HepG2 (cell line): ENCODE results near the gene RASSF7. TPM values are rescaled to one million over a fixed set of nuclear protein-coding genes. Genes with fewer than 3 reads are reported as not detected.

Experiments
- BHLHE40 ChIP-seq: IDR thresholded peaks from 2 replicates; pipeline ENCODE4 v1.6.1; 2011; ENCODE audit warnings: low read length, improper control_type of control experiment
- ISL2 ChIP-seq: sonication (generic); formaldehyde crosslinking; IDR thresholded peaks from 2 replicates; pipeline ENCODE4 v1.5.0; 2020; ENCODE audit warnings: missing genetic modification reagents
- KDM2A ChIP-seq: sonication (generic); formaldehyde crosslinking; IDR thresholded peaks from 2 replicates; pipeline ENCODE4 v1.4.0; 2020; ENCODE audit warnings: low read depth, missing genetic modification reagents, borderline replicate concordance
- KLF6 ChIP-seq: IDR thresholded peaks from 2 replicates; pipeline ENCODE4 v1.8.0; 2016; ENCODE audit warnings: missing biosample characterization, missing genetic modification reagents
- MIER2 ChIP-seq: IDR thresholded peaks from 2 replicates; pipeline ENCODE4 v1.6.1; 2016; ENCODE audit warnings: missing biosample characterization, missing genetic modification reagents
- NONO ChIP-seq, 2 experiments: fragments of 450-650 bp in 1 of 2; sonication (generic) in 1 of 2; formaldehyde crosslinking in 1 of 2; IDR thresholded peaks in 1 of 2; conservative IDR thresholded peaks in 1 of 2; 2 replicates each; pipeline versions ENCODE4 v1.6.1 to v1.8.0; 2017 to 2022; ENCODE audit warnings: mild to moderate bottlenecking in 1 of 2, missing genetic modification reagents in 1 of 2, moderate library complexity in 1 of 2
- PITX1 ChIP-seq: sonication (generic); formaldehyde crosslinking; IDR thresholded peaks from 2 replicates; pipeline ENCODE4 v1.5.1; 2020; ENCODE audit warnings: mild to moderate bottlenecking, missing genetic modification reagents
- SATB2 ChIP-seq: sonication (generic); formaldehyde crosslinking; IDR thresholded peaks from 2 replicates; pipeline ENCODE4 v1.5.0; 2020; ENCODE audit warnings: missing genetic modification reagents
- SIX1 ChIP-seq: sonication (generic); formaldehyde crosslinking; IDR thresholded peaks from 2 replicates; pipeline ENCODE4 v1.4.0; 2020; ENCODE audit warnings: missing genetic modification reagents, borderline replicate concordance
- SMAD3 ChIP-seq: sonication (generic); formaldehyde crosslinking; IDR thresholded peaks from 2 replicates; pipeline ENCODE4 v1.4.0; 2020; ENCODE audit warnings: missing genetic modification reagents
- SOX5 ChIP-seq: IDR thresholded peaks from 2 replicates; pipeline ENCODE4 v1.6.1; 2016; ENCODE audit warnings: borderline replicate concordance
- SP1 ChIP-seq, 2 experiments: fragments of 450-650 bp in 1 of 2; sonication (generic) in 1 of 2; formaldehyde crosslinking in 1 of 2; IDR thresholded peaks; 2 replicates each; pipeline versions ENCODE4 v1.4.0 to v1.6.1; 2016 to 2020; ENCODE audit warnings: missing genetic modification reagents in 1 of 2
- ZNF224 ChIP-seq: sonication (generic); formaldehyde crosslinking; IDR thresholded peaks from 2 replicates; pipeline ENCODE4 v1.5.0; 2020; ENCODE audit warnings: mild to moderate bottlenecking, missing genetic modification reagents
- ZNF567 ChIP-seq: sonication (generic); formaldehyde crosslinking; IDR thresholded peaks from 2 replicates; pipeline ENCODE4 v1.8.1; 2023; ENCODE audit warnings: mild to moderate bottlenecking, missing genetic modification reagents, borderline replicate concordance
- ZNF713 ChIP-seq: sonication (generic); formaldehyde crosslinking; IDR thresholded peaks from 2 replicates; pipeline ENCODE4 v1.4.0; 2020; ENCODE audit warnings: mild to moderate bottlenecking, missing genetic modification reagents
- ZNF761 ChIP-seq: sonication (generic); formaldehyde crosslinking; conservative IDR thresholded peaks from 2 replicates; pipeline ENCODE4 v1.4.0; 2020; ENCODE audit warnings: mild to moderate bottlenecking, missing genetic modification reagents
- ZNF839 ChIP-seq: sonication (generic); formaldehyde crosslinking; IDR thresholded peaks from 2 replicates; pipeline ENCODE4 v1.4.0; 2020; ENCODE audit warnings: missing genetic modification reagents, mild to moderate bottlenecking, borderline replicate concordance
- polyA plus RNA-seq, 8 experiments: library from polyadenylated mRNA; depleted of rRNA in 3 of 8; stranded (reverse) in 7 of 8; unstranded in 1 of 8; fragments of >200 nt; fragmentation: Illumina TruSeq in 4 of 8; extraction: Trizol in 4 of 8; gene quantifications; 2 replicates each; pipeline versions ENCODE4 v1.2.1 to v1.2.3, GENCODE V29; 2011 to 2016; ENCODE audit warnings: low read depth in 4 of 8, missing spikeins in 1 of 8, mixed read lengths in 1 of 8; ENCODE audit not compliant: insufficient read depth in 1 of 8
- total RNA-seq, 5 experiments: library from RNA; depleted of rRNA; stranded (reverse); fragments of >200 nt; fragmentation: Illumina TruSeq; extraction: Trizol; gene quantifications; 2 replicates each; pipeline ENCODE4 v1.2.3, GENCODE V29; 2016; ENCODE audit warnings: low read depth in 1 of 5
- TF ChIP-seq, protein P1 (sequence below): sonication (generic); formaldehyde crosslinking; IDR thresholded peaks from 2 replicates; pipeline ENCODE4 v1.5.0; 2020; ENCODE audit warnings: missing genetic modification reagents
- TF ChIP-seq, protein P2 (sequence below): sonication (generic); formaldehyde crosslinking; IDR thresholded peaks from 2 replicates; pipeline ENCODE4 v1.4.0; 2020; ENCODE audit warnings: missing genetic modification reagents
- TF ChIP-seq, protein P3 (sequence below): sonication (generic); formaldehyde crosslinking; IDR thresholded peaks from 2 replicates; pipeline ENCODE4 v1.4.0; 2020; ENCODE audit warnings: low read depth, mild to moderate bottlenecking, missing genetic modification reagents
- TF ChIP-seq, protein P4 (sequence below): IDR thresholded peaks from 2 replicates; pipeline ENCODE4 v1.6.1; 2018; ENCODE audit warnings: missing genetic modification reagents, mild to moderate bottlenecking, missing compliant biosample characterization
- TF ChIP-seq, protein P5 (sequence below): sonication (generic); formaldehyde crosslinking; IDR thresholded peaks from 2 replicates; pipeline ENCODE4 v1.4.0; 2020; ENCODE audit warnings: low read depth, missing genetic modification reagents

Gene RASSF7
- total and polyA plus RNA-seq, 2 of the 13 experiments (the other 11 are each of a cell fraction or from before 2014, with no cell fraction given) = 20.2 to 28.6 TPM

DNA sequence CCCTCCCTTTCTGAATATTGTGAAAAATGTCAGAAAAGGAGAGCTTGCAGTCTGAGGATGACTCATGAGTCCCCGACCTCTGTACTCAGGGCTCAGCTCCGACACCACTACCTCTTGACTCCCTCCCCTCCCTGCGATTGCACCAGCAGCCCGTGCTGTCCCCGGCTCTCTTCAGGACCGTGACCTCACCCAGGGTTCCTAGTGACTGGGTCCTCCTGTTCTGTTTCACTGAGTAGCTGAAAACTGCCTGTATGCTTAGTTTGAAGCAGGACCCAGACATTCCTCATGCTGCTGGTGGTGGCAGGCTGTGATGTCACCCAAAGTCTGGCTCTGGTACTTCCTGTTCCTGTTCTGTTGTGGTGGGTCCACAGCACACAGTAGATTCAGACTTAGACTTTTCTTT, 27.2 kb downstream of the RASSF7 start (continued):
- TF ChIP-seq, protein P1, sequence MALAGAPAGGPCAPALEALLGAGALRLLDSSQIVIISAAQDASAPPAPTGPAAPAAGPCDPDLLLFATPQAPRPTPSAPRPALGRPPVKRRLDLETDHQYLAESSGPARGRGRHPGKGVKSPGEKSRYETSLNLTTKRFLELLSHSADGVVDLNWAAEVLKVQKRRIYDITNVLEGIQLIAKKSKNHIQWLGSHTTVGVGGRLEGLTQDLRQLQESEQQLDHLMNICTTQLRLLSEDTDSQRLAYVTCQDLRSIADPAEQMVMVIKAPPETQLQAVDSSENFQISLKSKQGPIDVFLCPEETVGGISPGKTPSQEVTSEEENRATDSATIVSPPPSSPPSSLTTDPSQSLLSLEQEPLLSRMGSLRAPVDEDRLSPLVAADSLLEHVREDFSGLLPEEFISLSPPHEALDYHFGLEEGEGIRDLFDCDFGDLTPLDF (CRISPR knock-in tag) = no peak
- TF ChIP-seq, protein P2, sequence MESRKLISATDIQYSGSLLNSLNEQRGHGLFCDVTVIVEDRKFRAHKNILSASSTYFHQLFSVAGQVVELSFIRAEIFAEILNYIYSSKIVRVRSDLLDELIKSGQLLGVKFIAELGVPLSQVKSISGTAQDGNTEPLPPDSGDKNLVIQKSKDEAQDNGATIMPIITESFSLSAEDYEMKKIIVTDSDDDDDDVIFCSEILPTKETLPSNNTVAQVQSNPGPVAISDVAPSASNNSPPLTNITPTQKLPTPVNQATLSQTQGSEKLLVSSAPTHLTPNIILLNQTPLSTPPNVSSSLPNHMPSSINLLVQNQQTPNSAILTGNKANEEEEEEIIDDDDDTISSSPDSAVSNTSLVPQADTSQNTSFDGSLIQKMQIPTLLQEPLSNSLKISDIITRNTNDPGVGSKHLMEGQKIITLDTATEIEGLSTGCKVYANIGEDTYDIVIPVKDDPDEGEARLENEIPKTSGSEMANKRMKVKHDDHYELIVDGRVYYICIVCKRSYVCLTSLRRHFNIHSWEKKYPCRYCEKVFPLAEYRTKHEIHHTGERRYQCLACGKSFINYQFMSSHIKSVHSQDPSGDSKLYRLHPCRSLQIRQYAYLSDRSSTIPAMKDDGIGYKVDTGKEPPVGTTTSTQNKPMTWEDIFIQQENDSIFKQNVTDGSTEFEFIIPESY (CRISPR knock-in tag) = 0 out of 2 replicates have a peak, but pooled peaks have one; percentile 51
- TF ChIP-seq KLF6 (peak; percentile 59; the same call in 1 of the 2 replicates), PITX1 (CRISPR knock-in tag) (peak; percentile 69), ISL2 (CRISPR knock-in tag) (no peak), SIX1 (CRISPR knock-in tag) (no peak; the same call in 1 of the 2 replicates), ZNF839 (CRISPR knock-in tag) (no peak), ZNF713 (CRISPR knock-in tag) (no peak), ZNF761 (no peak), SMAD3 (CRISPR knock-in tag) (peak; percentile 79), KDM2A (CRISPR knock-in tag) (peak; percentile 56), SATB2 (no peak), SP1 (IDR thresholded peaks at IDR 0.05) (no peak), SP1 (CRISPR knock-in tag; IDR thresholded peaks at IDR 0.05) (peak; percentile 22; the same call in 1 of the 2 replicates), NONO (IDR thresholded peaks at IDR 0.05) (no peak), NONO (CRISPR knock-in tag; conservative IDR thresholded peaks at IDR 0.05) (no peak; the same call in none of the 2 replicates), MIER2 (CRISPR knock-in tag) (no peak; the same call in 1 of the 2 replicates), SOX5 (CRISPR knock-in tag) (peak; percentile 78), ZNF567 (CRISPR knock-in tag) (no peak), ZNF224 (CRISPR knock-in tag) (no peak), BHLHE40 (peak; percentile 94)
- TF ChIP-seq, protein P3, sequence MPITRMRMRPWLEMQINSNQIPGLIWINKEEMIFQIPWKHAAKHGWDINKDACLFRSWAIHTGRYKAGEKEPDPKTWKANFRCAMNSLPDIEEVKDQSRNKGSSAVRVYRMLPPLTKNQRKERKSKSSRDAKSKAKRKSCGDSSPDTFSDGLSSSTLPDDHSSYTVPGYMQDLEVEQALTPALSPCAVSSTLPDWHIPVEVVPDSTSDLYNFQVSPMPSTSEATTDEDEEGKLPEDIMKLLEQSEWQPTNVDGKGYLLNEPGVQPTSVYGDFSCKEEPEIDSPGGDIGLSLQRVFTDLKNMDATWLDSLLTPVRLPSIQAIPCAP (CRISPR knock-in tag) = no peak
- TF ChIP-seq, protein P4, sequence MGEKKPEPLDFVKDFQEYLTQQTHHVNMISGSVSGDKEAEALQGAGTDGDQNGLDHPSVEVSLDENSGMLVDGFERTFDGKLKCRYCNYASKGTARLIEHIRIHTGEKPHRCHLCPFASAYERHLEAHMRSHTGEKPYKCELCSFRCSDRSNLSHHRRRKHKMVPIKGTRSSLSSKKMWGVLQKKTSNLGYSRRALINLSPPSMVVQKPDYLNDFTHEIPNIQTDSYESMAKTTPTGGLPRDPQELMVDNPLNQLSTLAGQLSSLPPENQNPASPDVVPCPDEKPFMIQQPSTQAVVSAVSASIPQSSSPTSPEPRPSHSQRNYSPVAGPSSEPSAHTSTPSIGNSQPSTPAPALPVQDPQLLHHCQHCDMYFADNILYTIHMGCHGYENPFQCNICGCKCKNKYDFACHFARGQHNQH = peak; percentile 79
- TF ChIP-seq, protein P5, sequence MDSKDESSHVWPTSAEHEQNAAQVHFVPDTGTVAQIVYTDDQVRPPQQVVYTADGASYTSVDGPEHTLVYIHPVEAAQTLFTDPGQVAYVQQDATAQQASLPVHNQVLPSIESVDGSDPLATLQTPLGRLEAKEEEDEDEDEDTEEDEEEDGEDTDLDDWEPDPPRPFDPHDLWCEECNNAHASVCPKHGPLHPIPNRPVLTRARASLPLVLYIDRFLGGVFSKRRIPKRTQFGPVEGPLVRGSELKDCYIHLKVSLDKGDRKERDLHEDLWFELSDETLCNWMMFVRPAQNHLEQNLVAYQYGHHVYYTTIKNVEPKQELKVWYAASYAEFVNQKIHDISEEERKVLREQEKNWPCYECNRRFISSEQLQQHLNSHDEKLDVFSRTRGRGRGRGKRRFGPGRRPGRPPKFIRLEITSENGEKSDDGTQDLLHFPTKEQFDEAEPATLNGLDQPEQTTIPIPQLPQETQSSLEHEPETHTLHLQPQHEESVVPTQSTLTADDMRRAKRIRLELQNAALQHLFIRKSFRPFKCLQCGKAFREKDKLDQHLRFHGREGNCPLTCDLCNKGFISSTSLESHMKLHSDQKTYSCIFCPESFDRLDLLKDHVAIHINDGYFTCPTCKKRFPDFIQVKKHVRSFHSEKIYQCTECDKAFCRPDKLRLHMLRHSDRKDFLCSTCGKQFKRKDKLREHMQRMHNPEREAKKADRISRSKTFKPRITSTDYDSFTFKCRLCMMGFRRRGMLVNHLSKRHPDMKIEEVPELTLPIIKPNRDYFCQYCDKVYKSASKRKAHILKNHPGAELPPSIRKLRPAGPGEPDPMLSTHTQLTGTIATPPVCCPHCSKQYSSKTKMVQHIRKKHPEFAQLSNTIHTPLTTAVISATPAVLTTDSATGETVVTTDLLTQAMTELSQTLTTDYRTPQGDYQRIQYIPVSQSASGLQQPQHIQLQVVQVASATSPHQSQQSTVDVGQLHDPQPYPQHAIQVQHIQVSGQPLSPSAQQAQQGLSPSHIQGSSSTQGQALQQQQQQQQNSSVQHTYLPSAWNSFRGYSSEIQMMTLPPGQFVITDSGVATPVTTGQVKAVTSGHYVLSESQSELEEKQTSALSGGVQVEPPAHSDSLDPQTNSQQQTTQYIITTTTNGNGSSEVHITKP (CRISPR knock-in tag) = peak; percentile 94
